ENCODE data around the gene TRIM7.

DNA sequence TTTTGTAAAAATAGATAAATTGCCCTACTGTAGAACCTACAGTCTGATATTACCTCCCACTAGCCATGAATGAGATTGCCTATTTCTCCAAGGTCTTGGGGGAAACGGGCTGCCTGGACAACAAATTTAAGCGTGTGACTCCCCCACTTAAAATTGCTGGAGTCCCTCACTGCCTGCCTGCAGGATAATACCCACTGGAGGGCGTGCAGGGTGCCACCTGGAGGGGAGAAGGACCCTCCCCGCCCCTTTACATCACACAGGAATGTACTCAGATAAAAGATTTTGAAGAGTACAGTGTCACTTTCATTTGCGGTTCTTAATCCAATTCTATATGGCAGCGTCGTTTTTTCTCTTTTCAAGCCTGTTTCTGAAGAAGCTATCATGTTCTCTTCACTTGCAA is 6.2 kb upstream of the TRIM7 start:
- TF ChIP-seq, protein P1, sequence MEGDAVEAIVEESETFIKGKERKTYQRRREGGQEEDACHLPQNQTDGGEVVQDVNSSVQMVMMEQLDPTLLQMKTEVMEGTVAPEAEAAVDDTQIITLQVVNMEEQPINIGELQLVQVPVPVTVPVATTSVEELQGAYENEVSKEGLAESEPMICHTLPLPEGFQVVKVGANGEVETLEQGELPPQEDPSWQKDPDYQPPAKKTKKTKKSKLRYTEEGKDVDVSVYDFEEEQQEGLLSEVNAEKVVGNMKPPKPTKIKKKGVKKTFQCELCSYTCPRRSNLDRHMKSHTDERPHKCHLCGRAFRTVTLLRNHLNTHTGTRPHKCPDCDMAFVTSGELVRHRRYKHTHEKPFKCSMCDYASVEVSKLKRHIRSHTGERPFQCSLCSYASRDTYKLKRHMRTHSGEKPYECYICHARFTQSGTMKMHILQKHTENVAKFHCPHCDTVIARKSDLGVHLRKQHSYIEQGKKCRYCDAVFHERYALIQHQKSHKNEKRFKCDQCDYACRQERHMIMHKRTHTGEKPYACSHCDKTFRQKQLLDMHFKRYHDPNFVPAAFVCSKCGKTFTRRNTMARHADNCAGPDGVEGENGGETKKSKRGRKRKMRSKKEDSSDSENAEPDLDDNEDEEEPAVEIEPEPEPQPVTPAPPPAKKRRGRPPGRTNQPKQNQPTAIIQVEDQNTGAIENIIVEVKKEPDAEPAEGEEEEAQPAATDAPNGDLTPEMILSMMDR (IDR thresholded peaks at IDR 0.05) = no peak
- TF ChIP-seq POLR2A (IDR thresholded peaks at IDR 0.05) = no peak

All from body of pancreas (tissue), 4 donors.